Measurements from ENCODE around the gene TSPAN31.

Gene TSPAN31

DNA sequence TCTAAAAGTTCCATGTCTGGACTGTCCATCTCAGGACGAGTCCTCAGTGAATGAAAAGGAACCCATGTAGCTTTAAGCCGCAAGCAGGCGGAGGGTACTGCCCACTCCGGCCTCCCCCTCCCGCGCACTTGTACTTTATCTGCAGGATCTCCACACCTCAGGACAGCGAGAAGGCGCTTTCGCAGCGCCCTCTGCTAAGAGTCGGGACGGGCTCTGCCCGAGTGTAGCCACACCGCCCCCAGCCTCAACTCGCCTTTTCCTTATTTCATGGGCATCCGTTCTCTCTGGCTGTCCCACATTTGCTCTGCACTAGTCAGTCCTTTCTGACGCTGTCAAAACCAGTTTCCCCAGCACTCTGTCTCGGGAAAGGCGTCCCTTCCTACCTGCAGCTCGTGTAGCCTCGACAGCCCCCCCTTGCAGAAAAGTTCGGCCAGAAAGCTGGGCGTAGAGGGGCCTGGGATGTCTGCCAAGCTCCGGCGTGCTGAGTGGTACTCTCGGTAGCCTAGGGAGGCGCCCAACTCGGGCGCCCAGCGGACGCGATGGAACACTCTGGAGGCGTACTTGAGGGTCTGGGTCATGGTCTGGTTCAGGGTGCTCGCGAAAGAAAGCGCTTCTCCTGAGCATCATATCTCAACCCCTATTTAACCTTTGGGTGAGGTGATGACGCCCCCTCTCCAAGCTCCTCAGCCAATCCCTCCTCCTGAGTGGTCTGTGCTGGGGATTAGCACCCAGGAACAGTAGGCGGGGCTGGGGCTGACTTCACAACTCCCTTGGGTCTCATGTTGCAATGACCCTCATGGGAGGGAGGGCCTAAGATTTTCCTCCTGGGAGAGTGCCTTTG lies 21.8 kb downstream of the TSPAN31 start, which contains the start of gene CYP27B1:
Gene CYP27B1, minus strand, starts transcription at position 615 of the 841 bp plus-strand sequence. Its CDS starts 37 bp downstream, at position 578.
- Histone ChIP-seq H3K27me3 (ENCODE audit: insufficient read depth, low read length) (peaks cover 24% of the 10 kb centered on the region), H3F3A (ENCODE audit: insufficient read depth, low read length) (no peaks in the 10 kb centered on the region), H3K4me3 (ENCODE audit: low read depth, low read length, poor library complexity, severe bottlenecking) (no peak within 1 kb of the TSS), H3K79me2 (ENCODE audit: insufficient read depth, low read length) (no peaks in the 10 kb centered on the region), H3K9me2 (ENCODE audit: low read depth, low read length) (no peaks in the 10 kb centered on the region), H3K36me3 (ENCODE audit: insufficient read depth, low read length) (peaks cover 35% of the 10 kb centered on the region), H3K9ac (ENCODE audit: low read length) (no peak within 1 kb of the TSS), H3K4me1 (ENCODE audit: insufficient read depth, low read length, severe bottlenecking) (peaks cover 28% of the 10 kb centered on the region), H3K4me2 (ENCODE audit: low read length) (no peak within 1 kb of the TSS), H4K20me1 (ENCODE audit: insufficient read depth, low read length) (no peaks in the 10 kb centered on the region), H3K9me3 (ENCODE audit: low read length) (no peaks in the 10 kb centered on the region), H3K27ac (ENCODE audit: low read depth, low read length, poor library complexity, severe bottlenecking) (no peak within 1 kb of the TSS), H2AFZ (ENCODE audit: low read length) (no peak within 1 kb of the TSS)
- TF ChIP-seq, protein P1, sequence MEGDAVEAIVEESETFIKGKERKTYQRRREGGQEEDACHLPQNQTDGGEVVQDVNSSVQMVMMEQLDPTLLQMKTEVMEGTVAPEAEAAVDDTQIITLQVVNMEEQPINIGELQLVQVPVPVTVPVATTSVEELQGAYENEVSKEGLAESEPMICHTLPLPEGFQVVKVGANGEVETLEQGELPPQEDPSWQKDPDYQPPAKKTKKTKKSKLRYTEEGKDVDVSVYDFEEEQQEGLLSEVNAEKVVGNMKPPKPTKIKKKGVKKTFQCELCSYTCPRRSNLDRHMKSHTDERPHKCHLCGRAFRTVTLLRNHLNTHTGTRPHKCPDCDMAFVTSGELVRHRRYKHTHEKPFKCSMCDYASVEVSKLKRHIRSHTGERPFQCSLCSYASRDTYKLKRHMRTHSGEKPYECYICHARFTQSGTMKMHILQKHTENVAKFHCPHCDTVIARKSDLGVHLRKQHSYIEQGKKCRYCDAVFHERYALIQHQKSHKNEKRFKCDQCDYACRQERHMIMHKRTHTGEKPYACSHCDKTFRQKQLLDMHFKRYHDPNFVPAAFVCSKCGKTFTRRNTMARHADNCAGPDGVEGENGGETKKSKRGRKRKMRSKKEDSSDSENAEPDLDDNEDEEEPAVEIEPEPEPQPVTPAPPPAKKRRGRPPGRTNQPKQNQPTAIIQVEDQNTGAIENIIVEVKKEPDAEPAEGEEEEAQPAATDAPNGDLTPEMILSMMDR (IDR thresholded peaks at IDR 0.05; ENCODE audit: low read length), result no peak
- TF ChIP-seq EZH2 (IDR thresholded peaks at IDR 0.05; ENCODE audit: borderline replicate concordance, low read length), result no peak

DNA sequence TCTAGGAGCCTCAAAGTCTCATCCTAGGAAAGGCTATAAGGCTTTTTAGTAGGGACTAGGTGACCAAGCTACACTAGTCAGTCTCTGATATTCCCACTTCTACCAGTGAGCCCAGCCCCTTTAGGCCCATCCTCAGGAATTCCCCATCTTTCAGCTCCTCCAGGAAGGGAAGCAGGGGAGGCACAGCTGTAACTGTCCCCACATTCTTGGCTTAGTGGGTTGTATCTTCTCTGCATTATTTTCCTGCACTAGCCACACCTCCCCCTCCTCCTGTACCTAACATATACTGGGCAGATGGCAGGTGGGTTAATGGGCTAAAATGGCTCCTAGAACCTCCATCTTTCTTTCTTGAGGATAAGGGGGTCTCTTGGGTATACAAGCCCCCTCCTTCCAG lies 22.5 kb downstream of the TSPAN31 start:
- Histone ChIP-seq H4K20me1 (ENCODE audit: insufficient read depth, low read length) (no peaks in the 10 kb centered on the region), H3F3A (ENCODE audit: insufficient read depth, low read length) (no peaks in the 10 kb centered on the region), H3K27ac (ENCODE audit: low read depth, low read length, poor library complexity, severe bottlenecking) (no peak overlapping the region), H3K9me2 (ENCODE audit: low read depth, low read length) (no peaks in the 10 kb centered on the region), H3K9me3 (ENCODE audit: low read length) (no peaks in the 10 kb centered on the region), H3K4me2 (ENCODE audit: low read length) (no peak overlapping the region), H3K27me3 (ENCODE audit: insufficient read depth, low read length) (peaks cover 24% of the 10 kb centered on the region), H3K36me3 (ENCODE audit: insufficient read depth, low read length) (peaks cover 35% of the 10 kb centered on the region), H3K4me1 (ENCODE audit: insufficient read depth, low read length, severe bottlenecking) (peaks cover 30% of the 10 kb centered on the region), H2AFZ (ENCODE audit: low read length) (no peak overlapping the region), H3K4me3 (ENCODE audit: low read depth, low read length, poor library complexity, severe bottlenecking) (no peak overlapping the region), H3K79me2 (ENCODE audit: insufficient read depth, low read length) (no peaks in the 10 kb centered on the region), H3K9ac (ENCODE audit: low read length) (no peak overlapping the region)
- TF ChIP-seq, protein P1 (IDR thresholded peaks at IDR 0.05; ENCODE audit: low read length), result no peak
- no peak for TF ChIP-seq EZH2 (IDR thresholded peaks at IDR 0.05; ENCODE audit: borderline replicate concordance, low read length)

DNA sequence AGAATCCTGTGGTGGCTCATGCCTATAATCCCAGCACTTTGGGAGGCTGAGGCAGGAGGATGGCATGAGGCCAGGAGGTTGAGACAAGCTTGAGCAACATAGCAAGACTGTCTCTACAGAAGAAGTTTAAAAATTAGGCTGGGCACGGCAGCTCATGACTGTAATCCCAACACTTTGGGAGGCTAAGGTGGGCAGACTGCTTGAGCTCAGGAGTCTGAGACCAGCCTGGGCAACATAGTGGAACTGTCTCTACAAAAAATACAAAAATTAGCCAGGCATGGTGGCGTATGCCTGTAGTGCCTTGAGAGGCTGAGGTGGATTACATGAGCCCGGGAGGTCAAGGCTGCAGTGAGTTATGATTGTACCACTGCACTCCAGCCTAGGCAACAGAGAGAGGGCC lies 23.0 kb downstream of the TSPAN31 start:
- no peaks in the 10 kb centered on the region for H3K9me3 ChIP-seq (ENCODE audit: low read length)
- H3K4me3 ChIP-seq (ENCODE audit: low read depth, low read length, poor library complexity, severe bottlenecking), result no peak overlapping the region
- H3K36me3 ChIP-seq (ENCODE audit: insufficient read depth, low read length), result peaks cover 35% of the 10 kb centered on the region
- H3K4me2 ChIP-seq (ENCODE audit: low read length), result no peak overlapping the region
- no peak overlapping the region for H3K27ac ChIP-seq (ENCODE audit: low read depth, low read length, poor library complexity, severe bottlenecking)
- no peaks in the 10 kb centered on the region for H3F3A ChIP-seq (ENCODE audit: insufficient read depth, low read length)
- no peaks in the 10 kb centered on the region for H3K9me2 ChIP-seq (ENCODE audit: low read depth, low read length)
- H3K4me1 ChIP-seq (ENCODE audit: insufficient read depth, low read length, severe bottlenecking), result peaks cover 36% of the 10 kb centered on the region
- H4K20me1 ChIP-seq (ENCODE audit: insufficient read depth, low read length), result no peaks in the 10 kb centered on the region
- H2AFZ ChIP-seq (ENCODE audit: low read length), result no peak overlapping the region
- H3K27me3 ChIP-seq (ENCODE audit: insufficient read depth, low read length), result peaks cover 24% of the 10 kb centered on the region
- H3K79me2 ChIP-seq (ENCODE audit: insufficient read depth, low read length), result no peaks in the 10 kb centered on the region
- H3K9ac ChIP-seq (ENCODE audit: low read length), result no peak overlapping the region
- TF ChIP-seq, protein P1 (IDR thresholded peaks at IDR 0.05; ENCODE audit: low read length), result no peak
- no peak for TF ChIP-seq EZH2 (IDR thresholded peaks at IDR 0.05; ENCODE audit: borderline replicate concordance, low read length)
